D341Med (cell line): ENCODE results near the gene TNP2.
"Not testable (repeated sequence)": the region's sequence is repeated elsewhere in the genome, so short reads cannot be mapped to it uniquely, and the experiment has no call there.

Experiments used
- DNase-seq: peaks from one replicate; pipeline ENCODE4 v3.0.0; 2012; ENCODE audit warnings: low spot score

TNP2 gene

GRCh38 chr16:11239644-11240632 is 29.2 kb downstream of the TNP2 start:
- no peak for DNase-seq

GRCh38 chr16:11238272-11239202 is 30.6 kb downstream of the TNP2 start:
- DNase-seq = no peak

DNA sequence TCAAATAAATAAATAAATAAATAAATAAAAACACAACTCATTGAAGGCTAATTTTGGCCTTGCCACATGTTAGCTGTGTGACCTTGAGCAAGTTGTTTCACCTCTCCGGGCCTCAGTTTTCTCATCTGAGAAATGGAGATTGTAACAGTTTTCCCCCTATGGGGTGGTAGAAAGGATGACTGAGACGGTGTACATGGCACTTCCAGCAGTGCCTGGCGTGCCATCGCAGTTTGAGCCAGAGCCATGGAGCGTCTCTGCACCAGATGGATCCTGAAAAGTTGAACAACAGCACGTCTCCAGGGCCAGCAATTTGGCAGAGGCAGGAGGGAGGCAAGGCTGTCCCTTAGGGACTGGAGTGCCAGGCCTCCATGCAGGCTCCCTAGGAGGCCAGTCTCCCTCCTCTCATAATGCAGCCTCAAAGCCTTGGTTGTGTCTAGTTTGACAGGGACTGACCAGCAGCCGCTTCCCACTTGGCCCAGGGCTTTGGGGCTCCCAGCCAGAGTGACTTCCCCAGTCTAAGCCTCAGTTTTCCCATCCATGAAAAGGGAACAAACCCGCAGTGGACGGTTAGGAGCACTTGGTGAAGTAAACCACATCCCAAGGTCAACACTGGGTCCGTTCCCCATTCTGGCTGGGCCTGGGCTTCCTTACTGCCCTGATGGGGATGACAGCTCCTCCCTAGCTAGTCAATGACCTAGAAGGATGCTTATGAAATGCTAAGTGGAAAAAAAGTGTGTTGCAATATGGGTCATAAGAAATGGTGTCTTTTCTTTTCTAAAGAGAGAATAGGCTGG is 32.5 kb downstream of the TNP2 start:
- DNase-seq = no peak

DNA sequence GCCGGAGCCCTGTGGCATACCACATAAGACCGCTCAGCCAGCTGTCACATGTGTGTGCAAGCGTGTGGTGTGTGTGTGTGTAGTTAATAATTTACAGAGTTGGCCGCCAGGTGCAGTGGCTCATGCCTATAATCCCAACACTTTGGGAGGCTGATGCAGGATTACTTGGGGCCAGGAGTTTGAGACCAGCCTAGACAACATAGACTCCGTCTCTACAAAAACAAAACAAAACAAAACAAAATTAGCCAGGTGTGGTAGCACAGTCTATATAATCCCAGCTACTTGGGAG is 33.5 kb downstream of the TNP2 start:
- no peak for DNase-seq

- no peak for DNase-seq
Measured at GRCh38 chr16:11234884-11235702, 34.0 kb downstream of the TNP2 start.

DNA sequence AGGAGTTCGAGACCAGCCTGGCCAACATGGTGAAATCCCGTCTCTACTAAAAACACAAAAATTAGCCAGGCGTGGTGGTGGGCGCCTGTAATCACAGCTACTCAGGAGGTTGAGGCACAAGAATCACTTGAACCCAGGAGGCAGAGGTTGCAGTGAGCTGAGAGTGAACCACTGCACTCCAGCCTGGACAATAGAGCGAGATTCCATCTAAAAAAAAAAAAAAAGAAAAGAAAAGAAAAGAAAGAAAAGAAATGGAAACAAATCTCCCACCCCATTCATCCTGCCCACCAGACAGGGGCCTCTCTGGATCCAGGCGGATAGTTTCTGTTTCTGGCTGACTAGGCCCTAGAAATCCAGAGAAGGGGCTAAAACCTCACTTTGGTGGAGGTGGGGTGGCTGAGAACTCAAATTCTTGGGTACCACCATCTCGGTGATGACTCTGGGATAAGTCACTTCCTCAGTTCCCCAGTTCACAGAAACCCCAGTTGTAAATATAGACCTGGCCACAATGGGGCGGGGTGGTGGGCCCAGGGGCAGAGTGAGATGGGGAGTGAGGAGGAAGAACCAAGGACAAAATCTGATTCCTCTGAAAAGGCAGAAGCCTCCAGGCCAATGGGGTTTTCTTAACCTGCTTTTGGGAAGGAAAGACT is 35.3 kb downstream of the TNP2 start:
- DNase-seq = no peak

- DNase-seq = no peak
Measured at GRCh38 chr16:11232852-11233726, 36.0 kb downstream of the TNP2 start.

- DNase-seq = no peak
Measured at GRCh38 chr16:11232302-11232851, 36.7 kb downstream of the TNP2 start.

- DNase-seq = no peak
Measured at GRCh38 chr16:11231367-11231970, 37.7 kb downstream of the TNP2 start.

GRCh38 chr16:11229906-11230305 is 39.2 kb downstream of the TNP2 start:
- DNase-seq = no peak

DNA sequence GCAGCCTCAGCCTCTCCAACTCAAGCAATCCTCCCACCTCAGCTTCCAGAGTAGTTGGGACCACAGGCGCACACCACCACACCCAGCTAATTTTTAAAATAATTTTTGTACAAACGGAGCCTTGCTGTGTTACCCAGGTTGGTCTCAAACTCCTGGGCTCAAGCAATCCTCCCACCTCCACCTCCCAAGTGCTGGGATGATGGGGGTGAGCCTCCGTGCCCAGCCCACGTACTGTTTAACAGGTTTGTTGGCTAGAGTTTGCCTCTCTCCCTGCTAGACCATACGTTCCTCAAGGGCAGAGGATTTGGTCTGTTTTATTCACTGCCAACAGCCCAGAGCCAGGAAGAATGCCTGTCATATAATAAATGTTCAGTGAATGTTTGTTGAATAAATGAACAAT is 39.7 kb downstream of the TNP2 start:
- DNase-seq = no peak

GRCh38 chr16:11225677-11226549 is 43.2 kb downstream of the TNP2 start:
- DNase-seq = no peak

DNA sequence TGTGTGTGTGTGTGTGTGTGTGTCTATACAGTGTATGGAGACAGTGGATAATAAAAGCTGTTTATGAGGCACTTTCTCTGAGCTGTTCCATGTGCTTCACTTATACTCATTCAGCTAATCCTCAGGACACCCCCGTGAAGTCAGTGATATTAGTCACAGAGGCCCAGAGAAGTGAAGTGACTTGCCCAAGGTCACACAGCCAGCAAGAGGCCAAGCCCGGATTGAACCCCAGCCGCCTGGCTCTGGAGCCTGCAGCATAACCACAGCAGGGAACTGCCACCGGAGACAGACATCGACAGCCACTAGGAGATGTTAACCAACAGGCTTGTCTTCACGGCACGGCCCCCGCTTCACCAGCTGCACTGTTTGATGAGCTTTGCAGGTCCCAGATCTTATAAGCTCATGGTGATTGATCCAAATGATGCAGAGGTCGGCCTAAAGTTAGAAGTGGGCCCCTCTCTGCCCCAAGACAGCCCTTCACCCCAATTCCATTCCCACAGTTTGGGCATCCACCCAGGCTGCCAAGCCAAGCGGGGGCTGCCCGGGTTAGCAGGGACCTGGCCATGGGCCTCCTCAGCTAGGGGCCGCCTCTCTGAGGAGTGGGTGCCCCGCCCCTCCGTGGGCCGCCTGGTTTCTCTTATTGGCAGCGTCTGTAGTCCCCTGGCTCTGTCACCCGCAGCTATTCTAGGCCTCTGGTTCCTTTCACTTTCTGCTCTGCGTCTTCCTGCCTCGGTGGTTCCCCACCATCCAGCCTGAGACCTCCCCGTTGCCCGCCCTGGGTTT is 44.0 kb downstream of the TNP2 start:
- no peak for DNase-seq

DNA sequence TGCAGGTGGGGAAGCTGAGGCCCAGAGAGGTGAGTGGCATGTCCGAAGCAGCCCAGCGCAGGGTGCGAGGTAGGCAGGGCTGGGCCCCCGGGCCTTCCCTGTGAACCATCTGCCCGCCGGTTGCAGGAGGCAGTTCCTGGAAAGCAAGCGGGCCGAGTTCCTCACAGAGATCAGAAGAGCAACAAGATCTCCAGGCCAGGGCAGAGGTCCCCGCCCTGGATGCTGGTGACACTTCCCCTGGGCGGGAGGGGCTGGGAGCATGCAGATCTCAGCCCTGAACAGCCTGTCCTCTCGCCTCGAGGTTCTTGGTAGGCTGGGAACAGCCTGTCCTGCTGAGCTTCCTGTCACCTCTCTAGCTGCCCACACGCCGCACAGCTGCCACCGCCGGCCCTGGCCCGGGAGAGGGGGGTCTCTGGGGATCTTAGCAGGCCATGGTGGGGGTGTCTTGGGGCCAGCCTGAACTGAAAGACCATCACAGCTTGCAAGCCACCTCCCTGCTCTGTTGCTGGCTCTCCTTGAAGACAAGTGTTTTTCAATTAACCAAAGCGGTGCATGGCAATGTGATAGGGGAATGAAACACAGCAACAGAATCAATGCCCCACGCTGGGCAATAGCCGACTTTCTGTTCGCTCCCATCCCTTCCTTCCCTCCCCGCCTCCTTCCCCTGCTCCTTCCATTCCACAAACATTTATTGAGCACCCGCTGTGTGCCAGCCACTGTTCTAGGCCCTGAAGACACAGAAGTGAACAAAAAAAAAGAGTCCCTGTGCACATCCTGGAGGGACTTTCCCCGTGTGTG is 44.8 kb downstream of the TNP2 start:
- no peak for DNase-seq

- not testable (repeated sequence) for DNase-seq
Measured at GRCh38 chr16:11220507-11220906, 48.6 kb downstream of the TNP2 start.

DNA sequence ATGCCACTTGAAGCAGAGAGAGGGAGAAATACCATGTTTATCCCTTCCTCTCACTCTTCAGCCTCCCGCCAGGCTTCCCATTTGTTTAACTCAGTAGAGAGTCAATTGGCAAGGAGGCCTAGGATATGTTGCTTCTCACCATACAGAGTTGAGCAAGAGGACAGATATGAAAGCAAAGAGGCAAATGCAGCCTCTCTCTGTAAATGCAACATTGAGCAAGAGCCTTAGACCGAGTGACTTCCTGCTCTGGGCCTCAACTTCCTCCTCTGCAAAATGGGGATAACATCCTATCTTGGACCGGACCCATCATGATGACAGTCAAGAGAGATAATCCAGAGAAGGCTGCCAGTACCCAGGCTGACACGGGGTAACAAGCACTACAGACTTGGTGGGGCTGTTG is 49.9 kb downstream of the TNP2 start:
- DNase-seq = no peak
